ENCODE measurements around the gene FAM193A.
"Not testable (repeated sequence)": the region's sequence is repeated elsewhere in the genome, so short reads cannot be mapped to it uniquely, and the experiment has no call there.

GRCh38 chr4:2726881-2727280 lies 190.4 kb downstream of the FAM193A start:
- TF ChIP-seq POLR2A (IDR thresholded peaks at IDR 0.05); POLR2AphosphoS5 (IDR thresholded peaks at IDR 0.05); CTCF (IDR thresholded peaks at IDR 0.05); EP300 (IDR thresholded peaks at IDR 0.05; ENCODE audit: low read depth): not testable (repeated sequence)

Data from transverse colon (tissue), 4 donors.